NCI-H526 (cell line): Measurements from ENCODE around the gene RAPGEF3.
A peak's percentile ranks its signal among the peaks of the same experiment; 100 is the strongest.

Source experiments
- DNase-seq, 2 experiments: peaks; one replicate each; lab custom pipeline; 2025; lab: John Stamatoyannopoulos, UW

Gene RAPGEF3

DNA sequence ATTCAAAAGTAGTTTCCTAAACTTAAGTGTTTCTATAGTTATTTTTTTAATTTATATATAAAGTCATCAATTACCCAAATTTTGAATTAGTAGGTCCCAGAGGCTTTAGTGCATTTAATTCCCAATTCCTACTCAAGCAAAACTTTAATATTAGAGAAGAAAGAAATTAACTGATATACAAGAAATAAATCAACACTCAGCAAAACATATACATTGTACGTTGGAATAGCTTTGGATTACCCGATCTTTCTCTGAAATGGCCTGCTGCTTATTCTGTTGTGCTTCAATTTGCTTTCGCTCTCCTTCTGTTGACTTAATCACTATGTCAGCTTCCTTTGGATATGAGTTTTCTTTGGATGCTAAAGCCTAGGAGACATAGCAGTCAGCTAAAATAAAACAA is 71.0 kb downstream of the RAPGEF3 start:
- DNase-seq, result no peak

DNA sequence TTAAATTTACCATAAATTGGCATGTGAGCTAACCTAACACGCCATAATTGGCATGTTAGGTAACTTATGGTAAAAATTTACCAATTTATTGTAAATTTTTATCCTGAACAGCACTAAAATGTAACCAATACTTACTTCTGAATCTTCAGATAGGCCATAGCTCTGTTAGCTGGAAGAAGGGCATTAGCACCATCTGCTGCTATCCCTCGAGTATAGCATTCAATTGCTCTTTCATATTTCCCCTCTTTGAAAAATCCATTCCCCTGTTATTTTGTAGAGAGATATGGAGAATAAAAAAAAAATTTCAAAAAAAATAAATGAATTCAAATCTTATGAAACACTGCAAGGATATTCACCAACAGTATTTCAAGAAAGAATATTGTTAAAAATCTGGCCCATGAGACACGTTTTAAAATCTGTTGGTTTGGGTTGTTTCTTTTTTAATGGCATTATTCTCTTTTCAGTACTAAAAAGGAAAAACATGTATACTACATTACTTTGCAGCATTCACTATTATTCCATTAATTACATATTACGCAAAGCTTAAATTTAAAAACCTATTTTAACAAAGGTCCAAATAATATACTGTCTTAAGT is 71.9 kb downstream of the RAPGEF3 start:
- DNase-seq, result peak; percentile 13 to 39
